Activated CD8-positive, alpha-beta memory T cell treated with anti-CD3 and anti-CD28 coated beads for 4 hours (primary cell): Measurements from ENCODE around the gene ZBTB22.
A peak's percentile ranks its signal among the peaks of the same experiment; 100 is the strongest.
"Not testable (repeated sequence)": the region's sequence is repeated elsewhere in the genome, so short reads cannot be mapped to it uniquely, and the experiment has no call there.

Source experiments
- DNase-seq, 2 donors: peaks; one replicate each; pipeline ENCODE4 v3.0.0-alpha.2; 2020; ENCODE audit warnings: low read depth in 2 of 2

Gene ZBTB22

DNA sequence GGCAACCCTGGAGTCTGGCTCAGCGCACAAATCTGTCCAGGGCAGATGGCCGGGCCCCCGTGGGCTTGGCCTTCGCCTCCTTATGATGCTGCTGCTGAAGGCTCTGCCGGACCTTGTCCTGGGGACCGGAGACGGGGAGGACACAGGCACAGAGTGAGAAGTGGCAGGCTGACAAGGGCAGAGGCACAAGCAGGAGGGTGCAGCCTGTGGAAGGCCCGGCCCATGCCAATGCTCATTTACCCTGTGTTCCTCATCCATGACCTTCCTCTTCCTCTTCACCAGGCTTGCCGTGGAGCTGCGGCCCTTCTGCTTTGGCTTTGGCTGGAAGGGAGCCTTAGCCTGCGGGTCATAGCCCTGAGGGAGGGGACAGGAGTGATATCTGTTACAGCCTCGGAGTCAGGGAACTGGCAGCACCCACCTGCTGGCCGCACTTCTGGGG, 38.3 kb downstream of the ZBTB22 start:
- no peak for DNase-seq

DNA sequence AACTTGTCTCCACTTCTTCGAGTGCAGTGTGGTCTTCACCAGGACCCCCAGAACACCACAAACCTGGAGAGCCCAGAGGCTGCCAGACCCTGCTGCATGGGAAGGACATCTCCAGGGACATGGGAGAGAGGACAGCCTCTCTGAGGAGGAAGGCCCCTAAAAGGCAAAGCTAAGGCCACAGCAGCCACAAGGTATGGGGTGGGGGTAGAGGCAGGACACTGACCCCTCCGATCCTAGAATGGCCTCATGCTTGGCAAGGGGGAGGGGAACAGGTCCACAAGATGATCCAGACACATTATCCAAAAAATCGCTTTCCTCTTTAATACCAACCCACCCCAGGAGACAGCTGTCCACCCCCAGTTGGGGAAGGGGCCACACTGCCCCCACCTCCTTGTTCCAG, 38.7 kb downstream of the ZBTB22 start:
- no peak for DNase-seq

DNA sequence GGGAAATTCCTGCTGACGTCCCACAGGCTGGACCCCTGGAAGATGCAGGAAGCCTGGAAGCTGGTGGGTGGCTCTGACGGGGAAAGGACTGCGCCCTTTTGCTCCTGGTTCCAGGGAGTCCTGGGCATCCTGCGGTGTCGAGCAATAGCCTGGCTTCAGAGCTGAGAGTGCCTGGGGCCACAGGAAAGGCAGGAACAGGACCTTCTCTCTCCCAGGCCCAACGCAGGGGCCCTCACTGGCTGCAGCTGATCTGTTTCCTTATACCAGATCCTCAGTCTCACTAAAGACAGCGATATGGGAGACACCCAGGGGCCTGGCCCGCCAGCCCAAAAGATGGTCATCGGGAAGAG, 39.2 kb downstream of the ZBTB22 start:
- no peak for DNase-seq

DNA sequence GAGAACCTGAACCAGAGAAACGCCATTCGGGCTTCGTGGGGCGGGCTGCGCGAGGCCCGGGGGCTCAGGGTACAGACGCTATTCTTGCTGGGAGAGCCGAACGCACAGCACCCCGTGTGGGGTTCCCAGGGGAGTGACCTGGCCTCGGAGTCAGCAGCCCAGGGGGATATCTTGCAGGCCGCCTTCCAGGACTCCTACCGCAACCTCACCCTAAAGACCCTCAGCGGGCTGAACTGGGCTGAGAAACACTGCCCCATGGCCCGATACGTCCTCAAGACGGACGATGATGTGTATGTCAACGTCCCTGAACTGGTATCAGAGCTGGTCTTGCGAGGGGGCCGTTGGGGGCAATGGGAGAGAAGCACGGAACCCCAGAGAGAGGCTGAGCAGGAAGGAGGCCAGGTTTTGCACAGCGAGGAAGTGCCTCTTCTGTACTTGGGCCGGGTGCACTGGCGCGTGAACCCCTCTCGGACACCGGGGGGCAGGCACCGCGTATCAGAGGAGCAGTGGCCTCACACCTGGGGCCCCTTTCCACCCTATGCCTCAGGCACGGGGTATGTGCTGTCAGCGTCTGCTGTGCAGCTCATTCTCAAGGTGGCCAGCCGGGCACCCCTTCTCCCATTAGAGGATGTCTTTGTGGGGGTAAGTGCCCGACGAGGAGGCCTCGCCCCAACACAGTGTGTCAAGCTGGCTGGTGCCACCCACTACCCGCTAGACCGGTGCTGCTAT, 39.7 kb downstream of the ZBTB22 start:
- no peak for DNase-seq

DNA sequence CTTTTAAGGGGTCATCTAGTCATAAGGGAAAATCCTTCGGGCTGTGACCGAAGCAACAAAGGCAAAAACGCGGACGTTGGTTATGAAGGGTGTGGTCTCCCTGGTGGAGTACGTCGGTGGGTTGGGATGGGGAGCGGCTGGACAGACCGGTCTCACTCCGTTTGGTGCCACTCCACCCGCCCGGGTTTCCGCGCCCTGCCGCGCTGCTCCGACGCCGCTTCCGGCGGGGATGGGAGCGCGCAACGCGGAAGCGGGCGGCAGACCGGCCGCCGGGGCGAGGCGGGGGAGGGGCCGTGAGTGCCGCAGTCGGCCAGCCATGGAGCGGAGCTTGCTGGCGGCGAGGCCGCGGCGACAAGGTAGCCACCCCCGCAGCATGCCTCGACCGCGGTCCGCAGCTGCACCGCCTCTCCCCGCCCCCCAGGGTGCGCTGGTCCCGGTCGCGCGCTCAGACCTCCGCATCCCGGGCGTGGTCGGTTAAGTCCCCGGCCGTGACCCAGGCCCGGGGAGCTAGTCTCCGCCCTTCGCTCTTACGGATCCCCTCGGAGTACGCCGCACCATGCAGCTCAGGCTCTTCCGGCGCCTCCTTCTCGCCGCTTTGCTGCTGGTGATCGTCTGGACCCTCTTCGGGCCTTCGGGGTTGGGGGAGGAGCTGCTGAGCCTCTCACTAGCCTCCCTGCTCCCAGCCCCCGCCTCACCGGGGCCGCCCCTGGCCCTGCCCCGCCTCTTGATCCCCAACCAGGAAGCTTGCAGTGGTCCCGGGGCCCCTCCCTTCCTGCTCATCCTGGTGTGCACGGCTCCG, 40.5 kb downstream of the ZBTB22 start, which contains the start of gene B3GALT4:
B3GALT4 (plus strand) TSS at position 260 of the 799 bp plus-strand sequence; CDS start at position 557, 297 bp downstream.
- DNase-seq = peak in 1 of 2 donors; percentile 35

DNA sequence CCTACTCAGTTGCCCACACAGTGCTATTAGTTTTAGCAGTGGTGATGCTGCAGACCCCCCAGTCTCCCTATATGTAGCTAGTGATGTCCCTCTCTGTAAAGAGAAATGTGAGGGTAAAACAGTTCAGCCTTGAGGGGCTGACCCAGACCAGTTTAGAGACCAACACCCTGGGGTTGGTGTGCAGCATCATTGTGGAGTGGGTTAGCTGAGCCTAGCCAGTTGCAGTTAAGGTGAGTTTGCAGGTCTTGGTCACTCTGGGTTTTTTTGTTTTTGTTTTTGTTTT, 41.0 kb downstream of the ZBTB22 start:
- no peak for DNase-seq

DNA sequence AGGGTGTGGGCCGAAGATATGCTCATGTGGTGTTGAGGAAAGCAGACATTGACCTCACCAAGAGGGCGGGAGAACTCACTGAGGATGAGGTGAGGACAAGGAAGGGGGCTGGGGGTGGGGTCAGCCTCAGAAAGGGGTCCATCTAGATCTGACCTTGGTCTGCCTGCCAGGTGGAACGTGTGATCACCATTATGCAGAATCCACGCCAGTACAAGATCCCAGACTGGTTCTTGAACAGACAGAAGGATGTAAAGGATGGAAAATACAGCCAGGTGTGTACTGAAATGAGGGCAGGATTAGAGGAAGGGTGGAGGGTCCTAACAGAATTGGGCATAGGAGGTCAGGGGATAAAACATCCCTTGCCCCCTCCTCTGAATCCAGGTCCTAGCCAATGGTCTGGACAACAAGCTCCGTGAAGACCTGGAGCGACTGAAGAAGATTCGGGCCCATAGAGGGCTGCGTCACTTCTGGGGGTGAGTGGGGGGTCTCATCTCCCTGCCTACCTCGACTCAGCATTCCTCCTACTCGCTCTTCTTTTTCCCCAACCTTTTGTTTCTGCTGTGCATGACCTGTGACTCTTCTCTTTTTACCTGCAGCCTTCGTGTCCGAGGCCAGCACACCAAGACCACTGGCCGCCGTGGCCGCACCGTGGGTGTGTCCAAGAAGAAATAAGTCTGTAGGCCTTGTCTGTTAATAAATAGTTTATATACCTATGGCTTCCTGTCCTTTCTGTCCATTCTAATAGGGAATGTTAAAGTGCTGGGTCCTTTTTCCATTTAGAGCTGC, 41.6 kb downstream of the ZBTB22 start:
- not testable (repeated sequence) for DNase-seq

DNA sequence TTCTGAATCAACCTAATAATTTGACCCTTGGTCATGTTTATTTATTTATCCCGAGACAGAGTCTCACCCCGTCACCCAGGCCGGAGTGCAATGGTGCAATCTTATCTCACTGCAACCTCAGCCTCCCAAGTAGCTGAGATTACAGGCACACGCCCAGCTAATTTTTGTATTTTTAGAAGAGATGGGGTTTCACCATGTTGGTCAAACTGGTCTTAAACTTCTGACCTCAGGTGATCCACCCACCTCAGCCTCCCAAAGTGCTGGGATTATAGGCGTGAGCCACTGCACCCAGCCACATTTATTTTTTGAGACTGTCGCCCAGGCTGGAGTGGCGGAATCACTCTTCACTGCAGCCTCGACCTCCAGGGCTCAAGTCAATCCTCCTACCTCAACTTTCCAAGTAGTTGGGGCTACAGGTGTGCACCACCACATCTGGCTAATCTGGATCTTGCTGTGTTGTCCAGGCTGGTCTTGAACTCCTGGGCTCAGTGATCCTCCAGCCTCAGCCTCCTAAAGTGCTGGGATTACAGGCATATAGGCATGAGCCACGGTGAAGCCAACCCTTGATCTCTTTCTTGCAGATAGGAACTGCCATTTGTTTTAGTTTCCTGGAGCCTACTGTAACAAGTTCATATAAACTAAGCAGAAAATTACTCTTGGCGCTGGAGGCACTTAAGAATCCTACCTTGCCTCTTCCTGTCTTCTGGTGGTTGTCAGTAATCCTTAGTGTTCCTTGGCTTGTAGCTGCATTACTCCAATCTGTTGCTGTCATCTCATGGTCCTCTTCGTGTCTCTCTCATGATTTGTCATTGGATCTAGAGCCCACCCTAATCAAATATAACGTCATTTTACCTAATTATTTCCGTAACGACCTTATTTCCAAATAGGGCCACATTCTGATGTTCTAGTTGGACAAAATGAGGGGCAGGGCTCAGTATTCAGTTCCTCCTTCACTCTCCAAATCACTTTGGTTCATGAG, 43.3 kb downstream of the ZBTB22 start:
- no peak for DNase-seq

DNA sequence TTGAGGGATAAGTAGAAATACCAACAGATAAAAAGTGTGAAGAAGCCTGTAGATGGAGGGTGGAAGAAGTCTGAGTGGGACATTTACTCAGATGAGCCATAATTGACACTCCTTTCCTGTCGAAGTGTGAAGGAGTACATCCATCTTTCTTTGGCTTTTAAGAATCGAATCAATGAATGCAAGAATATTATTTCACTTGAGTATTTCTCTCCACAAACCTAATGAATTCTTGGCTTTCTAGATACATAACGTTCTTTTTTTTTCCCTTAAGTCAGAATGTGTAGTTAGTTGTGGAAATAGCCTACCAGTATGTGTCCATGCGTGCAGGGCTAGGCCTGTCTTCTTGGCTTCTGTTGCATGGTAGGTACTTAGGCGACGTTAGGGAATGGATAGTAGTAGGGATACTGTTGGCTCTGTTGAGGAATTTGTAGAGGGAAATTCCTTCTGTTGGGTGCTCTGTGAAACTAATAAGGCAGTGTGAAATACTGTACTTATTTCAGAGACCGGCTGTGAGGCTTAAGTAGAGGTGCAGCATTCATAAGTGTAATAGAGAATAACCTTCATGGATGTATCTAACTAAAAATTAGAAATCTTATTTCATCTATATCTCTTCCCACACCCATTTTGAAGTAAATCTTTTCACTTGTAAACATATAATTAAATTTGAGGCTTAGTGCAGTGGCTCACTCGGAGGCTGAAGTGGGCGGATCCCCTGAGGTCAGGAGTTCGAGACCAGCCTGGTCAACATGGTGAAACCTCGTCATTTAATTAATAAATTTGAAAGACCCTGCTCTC, 44.2 kb downstream of the ZBTB22 start:
- no peak for DNase-seq

DNA sequence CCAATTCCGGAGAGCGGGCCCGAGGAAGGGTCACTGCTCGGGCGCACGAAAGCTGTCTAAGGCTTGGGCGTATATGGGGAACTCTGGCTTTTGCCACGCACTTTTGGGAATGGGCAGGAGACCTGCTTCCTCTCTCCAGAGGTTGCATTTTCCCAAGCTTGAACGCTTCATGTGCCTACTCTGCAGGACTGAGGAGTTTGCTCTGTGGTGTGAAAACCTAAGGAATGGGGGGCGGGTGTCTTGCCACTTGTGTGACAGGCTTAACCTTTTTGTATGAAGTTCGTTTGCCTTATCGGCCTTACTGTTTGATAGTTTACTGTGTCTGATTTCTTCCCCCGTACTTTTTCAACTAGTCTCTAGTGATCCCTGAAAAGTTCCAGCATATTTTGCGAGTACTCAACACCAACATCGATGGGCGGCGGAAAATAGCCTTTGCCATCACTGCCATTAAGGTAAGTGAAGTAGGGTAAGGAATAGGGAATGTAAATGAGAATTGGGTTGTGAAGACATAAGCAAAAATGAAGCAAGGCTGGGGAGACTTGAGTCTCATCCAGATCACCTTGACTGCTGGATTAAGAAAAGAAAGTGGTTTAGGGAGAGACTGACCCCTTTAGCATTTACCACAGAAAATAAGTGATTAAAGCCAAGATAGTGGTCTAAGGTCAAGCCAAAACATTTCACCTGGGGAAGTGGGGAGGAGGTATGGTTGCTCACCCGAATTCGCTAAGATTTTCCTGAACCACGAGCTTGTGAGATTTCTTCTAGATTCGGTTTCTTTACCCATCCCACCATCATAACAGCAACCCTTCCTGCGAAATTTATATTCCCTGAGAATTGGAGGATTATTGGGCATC, 45.0 kb downstream of the ZBTB22 start:
- DNase-seq = no peak

DNA sequence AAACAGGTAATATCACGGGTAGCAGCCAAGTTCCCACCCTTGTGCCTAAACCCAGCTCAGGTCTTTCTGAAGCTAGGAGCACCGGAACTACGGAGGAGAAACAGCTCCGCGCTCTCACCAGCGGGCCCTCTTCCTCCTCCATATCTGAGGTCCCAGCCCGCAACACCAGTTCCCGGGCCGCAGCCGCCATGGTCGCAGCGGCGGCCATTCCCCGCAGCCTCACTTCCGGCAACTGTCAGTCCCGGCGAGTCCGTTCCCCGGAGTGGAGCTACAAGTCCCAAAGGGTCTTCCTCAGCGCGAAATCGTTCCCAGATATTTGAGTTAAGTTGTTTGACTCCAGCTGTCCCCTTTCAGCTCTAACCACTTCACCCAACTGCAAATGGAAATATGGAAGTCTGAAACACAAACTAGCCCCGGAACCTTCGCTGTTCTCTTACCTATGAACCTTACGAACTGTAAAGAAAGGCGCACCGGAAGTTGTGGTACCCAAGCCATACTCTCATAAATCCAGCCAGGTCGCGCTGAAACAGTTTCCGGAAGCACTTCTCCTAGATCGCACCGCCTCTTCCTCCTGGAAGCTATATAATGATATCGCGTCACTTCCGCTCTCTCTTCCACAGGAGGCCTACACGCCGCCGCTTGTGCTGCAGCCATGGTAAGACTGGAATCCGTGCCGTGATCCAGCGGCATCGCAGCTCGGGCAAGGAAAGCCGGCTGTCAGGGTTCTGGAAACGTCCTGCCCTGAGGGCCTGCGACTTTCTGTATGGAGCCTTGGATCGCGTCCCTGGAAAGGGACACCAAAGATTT, 45.9 kb downstream of the ZBTB22 start, which contains the start of the genes RPS18 and VPS52:
RPS18 (plus strand) TSS at position 608 of the 807 bp plus-strand sequence; CDS start at position 653, 45 bp downstream.
VPS52 (minus strand) TSS at position 409 of the 807 bp plus-strand sequence; CDS start at position 208, 201 bp downstream.
- peak; percentile 81 to 88 for DNase-seq

DNA sequence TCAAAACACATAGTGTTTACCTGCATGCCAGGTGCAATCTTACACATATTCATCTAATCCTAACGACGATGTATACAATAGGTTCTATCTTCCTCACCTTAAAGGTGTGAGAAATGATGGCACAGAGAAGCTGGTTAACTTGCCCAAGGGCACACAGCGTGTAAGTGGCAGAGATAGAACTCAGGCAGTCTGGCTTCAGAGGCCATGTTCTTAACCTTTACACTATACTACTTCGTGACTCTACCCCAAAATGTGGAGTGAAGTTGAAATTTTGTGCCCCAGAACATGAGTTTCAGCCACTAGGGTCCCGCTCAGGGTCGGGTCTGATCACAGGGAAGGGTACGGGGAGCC, 46.5 kb downstream of the ZBTB22 start:
- DNase-seq = no peak
